Sigmoid colon (tissue), 4 donors: ENCODE data around the gene TTC33.

Experiments used
- POLR2AphosphoS5 ChIP-seq, 4 donors: sonication (generic); formaldehyde crosslinking; IDR thresholded peaks; one replicate each; pipeline ENCODE4 v1.6.1; 2017; ENCODE audit warnings: antibody characterized with exemption in 4 of 4
- TF ChIP-seq, protein P1 (sequence below), 4 experiments: fragments of 450-650 bp in 3 of 4; fragments of 200-600 bp in 1 of 4; IDR thresholded peaks; one replicate each; pipeline ENCODE4 v1.5.1; 2016 to 2019; ENCODE audit warnings: antibody characterized with exemption in 4 of 4, mild to moderate bottlenecking in 3 of 4, moderate library complexity in 2 of 4

DNA sequence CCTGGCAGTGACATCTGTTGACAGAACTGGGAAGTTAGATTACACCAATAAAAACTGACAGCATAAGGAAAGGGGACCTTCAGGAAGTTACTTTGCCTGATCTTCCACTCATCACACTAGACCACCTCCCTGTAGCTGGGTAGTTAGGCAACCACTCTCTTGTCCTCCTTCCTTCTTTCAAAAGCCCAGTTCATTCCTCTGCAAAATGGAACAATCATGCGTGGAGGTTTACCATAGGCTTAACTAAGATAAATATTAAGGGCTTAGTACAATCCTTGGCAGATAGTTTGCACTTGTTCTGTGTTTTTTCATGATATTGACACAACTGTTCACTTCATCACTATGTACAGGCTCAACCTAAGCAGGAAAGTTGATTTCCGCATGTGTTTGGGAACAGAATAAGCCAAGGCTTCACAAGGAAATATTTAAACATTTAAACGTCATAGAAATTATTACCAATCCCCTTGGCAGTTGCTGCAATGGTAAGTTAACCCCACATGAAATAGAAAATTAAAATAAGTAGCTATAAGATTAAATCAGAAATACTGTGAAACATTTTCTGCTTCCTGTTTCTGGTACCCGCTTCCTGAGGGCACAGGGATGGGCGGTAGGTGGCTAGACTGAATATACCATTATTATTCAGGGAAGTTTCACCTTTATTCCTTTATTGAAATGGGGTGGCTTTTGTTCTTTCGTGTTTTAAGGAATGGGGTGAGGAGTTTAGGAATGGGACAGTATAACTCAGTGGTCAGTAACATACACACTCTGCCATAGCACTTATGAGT, 86.0 kb downstream of the TTC33 start:
- TF ChIP-seq, protein P1, sequence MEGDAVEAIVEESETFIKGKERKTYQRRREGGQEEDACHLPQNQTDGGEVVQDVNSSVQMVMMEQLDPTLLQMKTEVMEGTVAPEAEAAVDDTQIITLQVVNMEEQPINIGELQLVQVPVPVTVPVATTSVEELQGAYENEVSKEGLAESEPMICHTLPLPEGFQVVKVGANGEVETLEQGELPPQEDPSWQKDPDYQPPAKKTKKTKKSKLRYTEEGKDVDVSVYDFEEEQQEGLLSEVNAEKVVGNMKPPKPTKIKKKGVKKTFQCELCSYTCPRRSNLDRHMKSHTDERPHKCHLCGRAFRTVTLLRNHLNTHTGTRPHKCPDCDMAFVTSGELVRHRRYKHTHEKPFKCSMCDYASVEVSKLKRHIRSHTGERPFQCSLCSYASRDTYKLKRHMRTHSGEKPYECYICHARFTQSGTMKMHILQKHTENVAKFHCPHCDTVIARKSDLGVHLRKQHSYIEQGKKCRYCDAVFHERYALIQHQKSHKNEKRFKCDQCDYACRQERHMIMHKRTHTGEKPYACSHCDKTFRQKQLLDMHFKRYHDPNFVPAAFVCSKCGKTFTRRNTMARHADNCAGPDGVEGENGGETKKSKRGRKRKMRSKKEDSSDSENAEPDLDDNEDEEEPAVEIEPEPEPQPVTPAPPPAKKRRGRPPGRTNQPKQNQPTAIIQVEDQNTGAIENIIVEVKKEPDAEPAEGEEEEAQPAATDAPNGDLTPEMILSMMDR (IDR thresholded peaks at IDR 0.05): no peak
- TF ChIP-seq POLR2AphosphoS5 (IDR thresholded peaks at IDR 0.05): no peak
